ENCODE results near the gene KCNQ1.

The KCNQ1 gene

GRCh38 chr11:2404735-2405196 is 40.0 kb upstream of the KCNQ1 start:
- no peak for ATAC-seq
- TF ChIP-seq, protein P1, sequence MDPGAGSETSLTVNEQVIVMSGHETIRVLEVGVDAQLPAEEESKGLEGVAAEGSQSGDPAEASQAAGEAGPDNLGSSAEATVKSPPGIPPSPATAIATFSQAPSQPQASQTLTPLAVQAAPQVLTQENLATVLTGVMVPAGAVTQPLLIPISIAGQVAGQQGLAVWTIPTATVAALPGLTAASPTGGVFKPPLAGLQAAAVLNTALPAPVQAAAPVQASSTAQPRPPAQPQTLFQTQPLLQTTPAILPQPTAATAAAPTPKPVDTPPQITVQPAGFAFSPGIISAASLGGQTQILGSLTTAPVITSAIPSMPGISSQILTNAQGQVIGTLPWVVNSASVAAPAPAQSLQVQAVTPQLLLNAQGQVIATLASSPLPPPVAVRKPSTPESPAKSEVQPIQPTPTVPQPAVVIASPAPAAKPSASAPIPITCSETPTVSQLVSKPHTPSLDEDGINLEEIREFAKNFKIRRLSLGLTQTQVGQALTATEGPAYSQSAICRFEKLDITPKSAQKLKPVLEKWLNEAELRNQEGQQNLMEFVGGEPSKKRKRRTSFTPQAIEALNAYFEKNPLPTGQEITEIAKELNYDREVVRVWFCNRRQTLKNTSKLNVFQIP (CRISPR knock-in tag; IDR thresholded peaks at IDR 0.05; ENCODE audit: borderline replicate concordance, low read depth): no peak
- TF ChIP-seq ISL1 (CRISPR knock-in tag; IDR thresholded peaks at IDR 0.05): no peak
- TF ChIP-seq ARNTL (CRISPR knock-in tag; IDR thresholded peaks at IDR 0.05; ENCODE audit: borderline replicate concordance, low read depth): no peak
- no peak for TF ChIP-seq RARB (CRISPR knock-in tag; IDR thresholded peaks at IDR 0.05)
- no peak for TF ChIP-seq BACH2 (CRISPR knock-in tag; IDR thresholded peaks at IDR 0.05; ENCODE audit: borderline replicate concordance)
- no peak for TF ChIP-seq TSHZ2 (CRISPR knock-in tag; IDR thresholded peaks at IDR 0.05)
- TF ChIP-seq ZFP30 (CRISPR knock-in tag; IDR thresholded peaks at IDR 0.05): no peak
- TF ChIP-seq ZNF70 (CRISPR knock-in tag; IDR thresholded peaks at IDR 0.05): no peak
- TF ChIP-seq PATZ1 (CRISPR knock-in tag; IDR thresholded peaks at IDR 0.05; ENCODE audit: borderline replicate concordance): no peak
- TF ChIP-seq TCF4 (CRISPR knock-in tag; IDR thresholded peaks at IDR 0.05; ENCODE audit: borderline replicate concordance): no peak
- TF ChIP-seq ZFP3 (CRISPR knock-in tag; IDR thresholded peaks at IDR 0.05): no peak
- no peak for TF ChIP-seq CREB5 (CRISPR knock-in tag; IDR thresholded peaks at IDR 0.05; ENCODE audit: low read depth)
- no peak for TF ChIP-seq CSDC2 (CRISPR knock-in tag; IDR thresholded peaks at IDR 0.05)
- no peak for TF ChIP-seq ZNF8 (CRISPR knock-in tag; IDR thresholded peaks at IDR 0.05)
- TF ChIP-seq OSR1 (CRISPR knock-in tag; IDR thresholded peaks at IDR 0.05): no peak
- no peak for TF ChIP-seq TOX (CRISPR knock-in tag; IDR thresholded peaks at IDR 0.05; ENCODE audit: borderline replicate concordance)
- TF ChIP-seq SNAI2 (CRISPR knock-in tag; IDR thresholded peaks at IDR 0.05): no peak
- TF ChIP-seq ESRRG (CRISPR knock-in tag; IDR thresholded peaks at IDR 0.05): no peak
- no peak for TF ChIP-seq GLIS3 (CRISPR knock-in tag; IDR thresholded peaks at IDR 0.05)

DNA sequence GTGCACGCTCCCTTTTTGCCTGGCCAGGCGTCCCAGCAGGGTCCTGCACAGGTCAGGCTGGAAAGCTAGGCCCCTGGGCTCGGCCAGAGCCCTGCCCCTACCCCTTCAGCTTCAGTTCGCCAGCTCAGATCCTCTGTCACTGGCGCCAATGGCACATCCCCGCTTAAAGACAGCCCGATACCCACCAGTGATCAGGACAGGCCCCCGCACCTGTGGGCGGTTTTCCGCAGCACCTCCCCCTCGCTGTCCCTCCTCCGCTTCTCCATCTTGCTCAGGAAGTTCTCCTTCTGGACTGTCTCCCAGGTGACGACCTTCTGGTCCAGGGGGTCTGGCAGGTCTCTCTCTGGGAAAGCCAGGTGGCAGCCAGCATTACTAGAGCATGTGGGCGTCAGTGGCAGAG is 38.4 kb upstream of the KCNQ1 start:
- TF ChIP-seq CREB5 (CRISPR knock-in tag; IDR thresholded peaks at IDR 0.05; ENCODE audit: low read depth) (no peak), RARB (CRISPR knock-in tag; IDR thresholded peaks at IDR 0.05) (no peak), SNAI2 (CRISPR knock-in tag; IDR thresholded peaks at IDR 0.05) (no peak), CSRNP3 (CRISPR knock-in tag; IDR thresholded peaks at IDR 0.05) (no peak), ZNF8 (CRISPR knock-in tag; IDR thresholded peaks at IDR 0.05) (no peak), GLIS3 (CRISPR knock-in tag; IDR thresholded peaks at IDR 0.05) (no peak), PPARA (CRISPR knock-in tag; IDR thresholded peaks at IDR 0.05; ENCODE audit: borderline replicate concordance) (no peak), ARNTL (CRISPR knock-in tag; IDR thresholded peaks at IDR 0.05; ENCODE audit: borderline replicate concordance, low read depth) (no peak), ZFP30 (CRISPR knock-in tag; IDR thresholded peaks at IDR 0.05) (no peak), TSHZ2 (CRISPR knock-in tag; IDR thresholded peaks at IDR 0.05) (no peak)
- TF ChIP-seq, protein P1 (CRISPR knock-in tag; IDR thresholded peaks at IDR 0.05; ENCODE audit: borderline replicate concordance, low read depth): no peak
- ATAC-seq: no peak

Measured in SK-N-SH treated with all-trans-retinoic acid at 6 μM for 48 hours (cell line).